GM04504 (cell line): Measurements from ENCODE around the gene DUOX1.
"Not testable (repeated sequence)": the region's sequence is repeated elsewhere in the genome, so short reads cannot be mapped to it uniquely, and the experiment has no call there.

Source experiments
- DNase-seq: peaks from one replicate; pipeline ENCODE4 v3.0.0-alpha.2; 2012; ENCODE audit warnings: low read depth

Gene DUOX1

DNA sequence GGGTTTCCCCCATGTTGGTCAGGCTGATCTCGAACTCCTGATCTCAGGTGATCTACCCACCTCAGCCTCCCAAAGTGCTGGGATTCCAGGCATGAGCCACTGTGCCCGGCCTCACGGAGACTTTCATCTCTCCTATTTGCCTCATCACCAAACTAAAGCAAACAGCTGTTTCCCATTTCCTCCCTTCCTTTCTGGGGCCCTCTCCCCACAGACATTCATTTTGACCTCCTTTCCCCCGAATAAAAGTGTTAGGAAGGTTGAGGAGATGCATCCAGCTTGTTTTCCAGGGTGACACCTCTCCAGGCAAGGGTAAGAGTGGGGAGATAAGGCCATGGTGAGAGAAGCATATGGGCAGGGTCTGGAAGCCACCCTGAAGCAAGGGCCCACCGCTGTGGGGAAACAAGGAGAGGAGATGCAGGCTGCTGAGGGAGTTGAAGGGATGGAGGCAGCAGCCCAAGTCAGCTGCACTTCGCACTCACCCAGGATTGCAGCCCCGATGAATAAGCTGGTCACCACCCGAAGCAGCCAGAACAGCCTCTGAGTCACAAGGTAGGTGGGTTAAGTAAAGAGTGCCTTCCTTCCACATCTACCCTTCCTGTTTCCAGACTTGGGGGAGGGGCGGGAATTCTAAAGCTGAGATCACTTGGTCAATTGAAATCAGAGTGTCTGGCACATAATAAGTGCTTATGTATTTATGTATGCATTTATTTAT is 7.9 kb upstream of the DUOX1 start:
- DNase-seq = peak; percentile 59

DNA sequence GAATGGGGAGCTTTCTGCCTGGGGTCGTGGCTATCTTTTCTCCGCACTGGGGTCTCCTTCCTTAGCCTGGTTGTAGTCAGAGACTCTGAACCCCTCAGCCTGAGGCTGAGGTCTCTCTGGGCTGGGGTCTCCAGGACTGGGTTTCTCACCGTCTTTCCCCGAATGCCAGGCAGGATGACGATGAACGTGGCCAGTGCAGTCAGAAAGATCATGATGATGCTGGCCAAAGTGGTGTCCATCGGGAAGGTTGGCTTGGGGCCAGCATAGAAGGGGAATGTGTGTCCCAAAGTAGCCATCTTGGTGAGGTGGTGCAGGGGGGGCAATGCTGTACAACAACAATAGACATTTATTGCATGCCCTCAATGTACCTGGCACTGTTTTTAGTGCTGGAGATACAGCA is 7.1 kb upstream of the DUOX1 start:
- no peak for DNase-seq

DNA sequence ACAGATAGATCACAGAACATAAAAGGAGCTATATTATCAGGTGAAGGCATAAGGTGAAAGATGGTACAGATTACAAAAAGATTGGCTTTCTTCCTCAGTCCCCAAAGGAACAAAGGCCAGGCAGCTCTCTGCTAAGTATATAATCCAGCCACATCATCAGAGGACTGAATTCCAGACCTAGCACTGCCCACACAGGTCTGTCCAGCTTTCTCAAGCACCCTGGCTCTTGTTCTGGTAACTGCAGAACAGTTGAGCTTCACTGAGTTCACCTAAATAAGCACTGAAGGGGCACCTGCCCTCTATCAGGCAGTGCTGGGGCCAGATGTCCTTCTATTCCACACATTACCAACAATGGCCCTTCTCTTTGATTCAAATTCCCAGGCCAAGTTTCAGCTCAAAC is 6.4 kb upstream of the DUOX1 start:
- no peak for DNase-seq

DNA sequence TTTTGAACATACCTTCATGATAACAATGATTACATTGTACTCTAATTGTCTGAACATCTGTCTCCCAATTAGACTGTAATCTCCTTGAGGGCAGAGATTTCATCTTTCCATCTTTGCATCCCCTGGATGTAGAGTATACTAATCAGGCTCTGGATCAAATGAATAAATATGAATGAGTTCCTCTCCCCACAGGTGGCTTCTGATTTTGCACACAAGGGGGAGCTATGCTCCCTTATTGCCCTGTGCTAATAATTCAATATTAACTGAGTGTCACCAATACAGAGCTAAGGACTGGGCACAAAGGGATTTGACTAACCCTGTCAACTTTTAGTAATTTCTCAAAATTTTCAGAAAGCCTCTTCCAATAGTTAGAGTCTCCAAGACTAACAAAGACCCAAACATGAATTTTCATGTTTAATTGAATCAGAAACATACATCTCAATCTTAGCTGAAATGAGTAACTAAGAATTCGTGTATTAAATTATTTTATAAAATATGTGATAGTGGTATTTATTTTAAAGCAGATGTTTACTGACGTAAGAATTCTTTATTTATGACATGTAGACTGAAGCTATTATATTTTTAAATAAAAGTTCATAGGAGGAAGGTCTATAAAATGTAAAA is 3.1 kb upstream of the DUOX1 start:
- DNase-seq = no peak

DNA sequence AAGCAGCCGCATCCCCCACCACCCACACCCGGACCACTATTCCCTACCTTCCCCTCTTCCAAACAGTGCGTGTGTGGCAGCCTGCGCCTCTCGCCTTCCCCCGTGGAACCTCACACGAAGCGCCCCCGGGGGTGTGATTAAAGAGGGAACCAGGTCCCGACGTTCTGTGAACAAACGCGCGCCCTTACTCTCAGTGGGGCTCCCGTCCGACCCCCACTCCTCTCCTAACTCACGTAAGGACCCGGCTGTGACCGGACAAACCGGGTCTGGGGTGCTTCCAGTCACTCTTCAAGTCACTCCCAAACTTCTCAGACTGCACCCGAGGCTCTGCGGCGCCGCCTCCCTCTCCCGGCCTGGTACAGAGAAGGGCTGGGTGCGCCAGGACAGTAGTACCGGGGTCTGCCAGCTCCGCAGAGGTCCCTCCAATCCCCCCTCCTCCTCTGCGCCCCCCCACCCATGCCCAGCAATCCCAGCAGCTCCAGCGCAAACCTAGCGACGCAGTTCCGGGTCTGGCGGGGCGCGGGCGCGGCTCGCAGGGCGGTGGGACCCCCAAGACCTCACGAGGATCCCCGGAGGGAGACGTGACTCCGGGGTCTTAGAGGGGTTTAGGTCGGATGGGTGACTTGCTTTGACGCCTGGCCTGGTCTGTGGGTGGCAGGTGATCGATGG is 689 bp upstream of the DUOX1 start:
- no peak for DNase-seq

DNA sequence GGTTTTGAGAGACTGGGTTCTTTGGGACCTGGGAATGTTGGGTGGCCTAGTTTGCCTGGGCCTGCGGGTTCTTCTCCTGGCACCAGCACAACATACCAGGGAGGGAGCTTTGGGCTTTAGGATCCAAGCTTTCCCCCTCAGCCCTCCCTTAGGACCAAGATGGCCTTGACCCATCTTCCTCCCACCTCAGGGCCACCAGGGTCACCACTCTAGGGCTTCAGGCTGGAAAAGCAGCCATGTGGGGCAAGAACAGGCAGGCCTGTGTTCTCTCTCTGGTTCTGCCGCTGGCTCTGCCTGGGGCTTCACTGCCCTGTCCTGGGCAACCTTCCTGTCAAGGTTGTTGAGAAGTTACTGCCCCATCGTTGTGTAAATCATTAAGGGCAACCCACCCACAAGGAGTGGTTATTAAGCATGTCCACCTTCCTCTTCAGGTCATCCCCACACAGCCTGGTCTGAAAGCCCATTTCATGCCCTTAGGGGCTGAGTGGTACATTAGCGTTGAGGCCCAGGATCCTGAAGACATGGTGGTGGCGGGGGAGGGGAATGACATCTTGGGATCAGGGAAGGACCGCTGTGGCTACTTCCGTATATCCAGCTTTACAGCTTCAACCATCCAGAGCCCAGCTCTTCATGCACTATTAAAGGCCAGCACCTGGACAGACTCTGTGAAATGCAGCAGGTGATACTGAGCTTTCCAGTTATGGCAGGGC is 652 bp downstream of the DUOX1 start:
- no peak for DNase-seq

DNA sequence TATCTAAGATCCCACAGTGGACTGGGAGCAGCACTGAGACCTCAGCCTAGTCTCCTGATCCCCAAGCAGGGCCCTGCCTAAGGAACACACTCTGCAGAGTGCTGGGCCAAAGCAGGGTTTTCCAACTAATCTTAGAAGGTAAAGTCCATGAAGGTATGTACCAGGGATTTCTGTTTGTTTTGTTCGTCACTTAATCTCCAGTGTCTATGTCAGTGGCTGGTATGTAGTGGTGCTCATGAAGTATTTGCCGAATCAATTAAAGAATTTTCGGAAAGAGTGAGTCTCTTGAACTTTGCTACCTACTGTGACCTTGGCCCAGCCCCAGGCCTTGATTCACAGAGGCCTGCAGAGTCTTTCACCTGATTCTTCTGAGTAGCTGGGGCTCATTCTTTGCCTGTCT is 1.7 kb downstream of the DUOX1 start:
- DNase-seq = no peak

DNA sequence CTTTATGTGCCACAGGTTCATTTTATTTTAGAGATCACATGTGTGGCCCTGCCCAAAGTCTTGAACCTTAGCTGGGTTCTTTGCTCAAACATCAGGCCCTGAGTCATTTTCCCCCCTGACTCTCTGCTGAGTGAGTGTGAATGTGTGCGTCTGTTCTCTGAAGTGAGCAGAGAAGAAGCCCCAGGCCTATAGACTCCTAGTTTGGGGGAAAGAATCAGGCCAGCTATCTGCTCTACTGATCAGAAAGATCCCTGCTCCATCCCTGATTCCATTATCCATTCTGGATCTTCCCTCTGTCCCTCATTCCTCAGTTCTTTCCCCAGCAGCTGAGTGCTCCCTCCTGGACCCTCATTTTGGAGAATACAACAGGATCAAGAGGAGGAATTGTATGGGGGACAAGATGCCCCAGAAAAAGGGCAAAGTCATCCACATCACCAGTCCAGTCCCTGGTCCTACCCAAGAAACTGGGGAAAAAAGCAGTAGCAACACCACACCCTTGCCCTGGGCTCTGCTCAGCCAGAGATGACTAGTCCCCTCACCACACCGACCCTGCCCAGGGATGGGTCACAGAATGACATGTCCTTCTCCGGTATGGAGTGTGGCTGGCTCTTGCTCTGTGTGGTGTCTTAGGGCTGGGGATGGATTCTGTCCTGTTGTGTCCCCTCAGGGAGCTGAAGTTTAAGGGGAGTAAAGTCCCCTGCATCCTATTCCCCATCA is 3.2 kb downstream of the DUOX1 start:
- DNase-seq = no peak

DNA sequence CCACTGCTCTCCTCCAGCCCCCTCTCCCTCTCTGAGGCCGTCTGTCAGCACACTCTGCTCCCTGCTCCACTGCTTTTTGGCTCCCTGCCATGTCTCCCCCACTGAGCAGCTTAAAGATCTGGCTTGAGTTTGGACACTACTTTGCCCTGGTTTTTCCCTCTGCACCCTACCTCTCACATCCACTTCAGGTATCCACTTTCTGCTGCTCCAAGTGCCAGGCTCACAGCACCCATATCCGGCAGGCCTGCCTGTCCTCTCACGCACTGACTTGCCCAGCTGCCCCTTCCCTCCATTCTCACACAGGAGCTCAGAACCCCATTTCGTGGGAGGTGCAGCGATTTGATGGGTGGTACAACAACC is 3.7 kb downstream of the DUOX1 start:
- DNase-seq = no peak

DNA sequence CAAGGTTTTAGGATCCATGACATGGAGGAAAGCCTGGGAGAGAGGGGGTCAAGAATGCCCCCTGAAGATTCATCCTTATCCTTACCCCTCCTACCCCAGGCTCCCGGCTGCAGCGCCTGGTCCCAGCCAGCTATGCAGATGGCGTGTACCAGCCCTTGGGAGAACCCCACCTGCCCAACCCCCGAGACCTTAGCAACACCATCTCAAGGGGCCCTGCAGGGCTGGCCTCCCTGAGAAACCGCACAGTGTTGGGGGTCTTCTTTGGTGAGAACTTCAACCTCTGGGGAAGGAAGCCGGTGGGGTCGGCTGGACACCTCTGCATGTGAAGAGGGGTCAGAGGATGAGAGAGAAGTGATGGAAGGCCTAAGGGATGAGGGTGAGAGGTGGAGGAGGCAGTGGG is 4.3 kb downstream of the DUOX1 start:
- DNase-seq = no peak

DNA sequence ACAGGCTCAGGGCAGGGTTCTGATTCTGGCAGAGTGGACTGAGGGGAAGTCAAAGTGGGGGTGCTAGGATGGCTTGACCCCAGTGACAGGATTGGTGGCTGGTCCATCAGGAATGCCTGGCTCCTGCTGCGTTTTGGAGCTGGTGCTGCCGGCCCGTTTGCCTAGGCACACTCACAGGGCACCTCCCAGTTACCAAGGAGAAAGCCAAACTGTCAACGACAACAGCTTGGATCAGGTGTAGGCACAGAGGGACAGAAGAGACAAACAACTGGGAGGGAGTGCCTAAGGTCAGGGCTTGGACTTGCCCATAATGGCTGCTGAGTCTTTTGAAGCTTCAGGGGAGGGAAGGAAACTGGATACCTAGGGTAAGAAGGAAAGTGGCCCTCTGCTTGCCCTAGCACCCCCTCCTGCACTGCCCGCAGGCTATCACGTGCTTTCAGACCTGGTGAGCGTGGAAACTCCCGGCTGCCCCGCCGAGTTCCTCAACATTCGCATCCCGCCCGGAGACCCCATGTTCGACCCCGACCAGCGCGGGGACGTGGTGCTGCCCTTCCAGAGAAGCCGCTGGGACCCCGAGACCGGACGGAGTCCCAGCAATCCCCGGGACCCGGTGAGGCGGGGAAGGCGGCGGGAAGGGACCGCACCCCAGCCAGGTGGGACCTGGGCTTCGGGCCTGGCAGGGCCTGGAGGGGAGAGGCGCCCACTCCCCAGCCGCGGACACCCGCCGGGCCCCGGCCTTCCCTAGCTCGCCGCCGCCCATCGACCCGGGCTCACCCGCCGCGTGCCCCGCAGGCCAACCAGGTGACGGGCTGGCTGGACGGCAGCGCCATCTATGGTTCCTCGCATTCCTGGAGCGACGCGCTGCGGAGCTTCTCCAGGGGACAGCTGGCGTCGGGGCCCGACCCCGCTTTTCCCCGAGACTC is 5.1 kb downstream of the DUOX1 start:
- DNase-seq = no peak

DNA sequence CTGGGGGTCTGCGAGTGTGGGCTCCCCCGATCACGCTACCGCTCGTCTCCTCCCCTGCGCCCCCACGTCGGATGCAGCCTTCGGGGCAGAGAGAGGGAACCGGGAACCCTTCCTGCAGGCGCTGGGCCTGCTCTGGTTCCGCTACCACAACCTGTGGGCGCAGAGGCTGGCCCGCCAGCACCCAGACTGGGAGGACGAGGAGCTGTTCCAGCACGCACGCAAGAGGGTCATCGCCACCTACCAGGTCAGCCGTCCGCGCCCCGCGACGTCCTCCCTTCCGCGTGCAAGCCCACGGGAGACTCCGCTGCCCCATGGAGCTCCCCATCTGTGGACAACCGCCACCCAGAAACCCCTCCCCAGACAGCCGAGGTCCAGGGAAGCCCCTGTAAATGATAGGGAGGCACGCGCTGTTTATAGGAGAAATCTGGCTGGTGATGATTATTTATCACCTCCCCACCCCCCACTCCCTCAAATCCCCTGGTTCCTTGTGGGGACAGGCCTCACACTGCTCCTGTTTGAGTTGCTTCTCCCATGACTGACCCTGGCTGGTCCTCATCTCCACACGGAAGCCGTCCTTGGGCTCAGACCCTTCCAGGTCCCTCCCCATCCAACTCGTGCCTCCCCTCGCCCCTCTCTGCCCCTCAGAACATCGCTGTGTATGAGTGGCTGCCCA is 6.0 kb downstream of the DUOX1 start:
- DNase-seq = not testable (repeated sequence)

DNA sequence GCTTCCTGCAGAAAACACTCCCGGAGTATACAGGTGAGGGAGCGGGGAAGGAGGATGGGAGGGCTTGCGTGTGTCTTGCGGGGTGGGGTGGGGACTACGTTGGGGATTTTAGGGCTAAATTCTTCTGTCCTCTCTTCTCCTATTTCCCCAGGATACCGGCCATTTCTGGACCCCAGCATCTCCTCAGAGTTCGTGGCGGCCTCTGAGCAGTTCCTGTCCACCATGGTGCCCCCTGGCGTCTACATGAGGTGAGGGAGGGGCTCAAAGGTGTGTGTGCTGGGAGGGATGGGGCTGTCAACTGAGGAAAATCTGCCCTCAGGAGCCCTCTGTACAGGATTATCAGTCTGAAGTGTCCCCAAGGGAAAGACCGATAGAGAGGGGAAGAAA is 6.6 kb downstream of the DUOX1 start:
- DNase-seq = no peak

DNA sequence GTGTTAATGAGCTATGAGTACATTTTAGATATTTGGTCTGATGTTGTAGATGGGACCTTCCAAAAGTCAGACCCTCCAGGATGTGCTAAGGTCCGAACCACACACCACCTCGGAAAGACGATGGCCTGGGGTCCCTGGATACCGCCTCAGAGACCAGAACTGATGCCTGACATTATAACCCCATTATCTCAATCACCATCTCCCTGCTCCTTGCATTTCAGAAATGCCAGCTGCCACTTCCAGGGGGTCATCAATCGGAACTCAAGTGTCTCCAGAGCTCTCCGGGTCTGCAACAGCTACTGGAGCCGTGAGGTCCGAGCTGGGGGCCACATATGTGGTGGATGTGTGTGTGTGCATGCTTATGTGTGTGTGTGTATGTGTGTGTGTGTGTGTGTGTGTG is 7.9 kb downstream of the DUOX1 start:
- no peak for DNase-seq

DNA sequence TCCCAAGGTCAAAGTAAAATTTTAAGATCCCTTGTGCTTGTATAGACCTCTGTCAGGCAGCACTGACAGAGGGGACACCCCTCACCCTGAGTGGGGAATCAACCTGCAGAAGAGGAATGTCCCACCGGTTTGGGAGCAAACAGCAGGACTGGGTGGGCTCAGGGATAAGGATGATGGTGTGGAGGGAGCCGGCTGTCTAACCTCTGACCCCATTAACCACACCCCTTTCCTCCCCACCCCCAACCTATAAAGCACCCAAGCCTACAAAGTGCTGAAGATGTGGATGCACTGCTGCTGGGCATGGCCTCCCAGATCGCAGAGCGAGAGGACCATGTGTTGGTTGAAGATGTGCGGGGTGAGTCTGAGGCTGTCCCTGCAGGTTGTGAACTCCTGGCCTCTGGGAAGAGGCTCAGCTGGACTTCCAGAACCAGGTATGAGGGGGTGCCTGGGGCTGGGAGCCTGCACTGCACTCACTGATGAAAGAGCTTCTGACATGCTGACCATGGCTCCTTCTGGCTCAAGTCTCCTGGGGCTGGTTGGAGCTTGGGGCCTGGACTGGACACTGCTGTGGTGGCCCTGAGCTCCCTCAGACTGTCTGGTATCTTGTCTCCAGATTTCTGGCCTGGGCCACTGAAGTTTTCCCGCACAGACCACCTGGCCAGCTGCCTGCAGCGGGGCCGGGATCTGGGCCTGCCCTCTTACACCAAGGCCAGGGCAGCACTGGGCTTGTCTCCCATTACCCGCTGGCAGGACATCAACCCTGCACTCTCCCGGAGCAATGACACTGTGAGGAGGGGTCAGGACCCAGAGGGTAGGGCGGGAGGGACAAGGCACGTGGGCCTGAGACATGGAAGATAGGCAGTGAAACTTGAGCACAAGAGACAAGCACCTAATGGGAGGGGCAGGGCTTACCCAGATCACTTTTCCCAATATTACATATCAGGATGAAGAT is 9.3 kb downstream of the DUOX1 start:
- DNase-seq = no peak

DNA sequence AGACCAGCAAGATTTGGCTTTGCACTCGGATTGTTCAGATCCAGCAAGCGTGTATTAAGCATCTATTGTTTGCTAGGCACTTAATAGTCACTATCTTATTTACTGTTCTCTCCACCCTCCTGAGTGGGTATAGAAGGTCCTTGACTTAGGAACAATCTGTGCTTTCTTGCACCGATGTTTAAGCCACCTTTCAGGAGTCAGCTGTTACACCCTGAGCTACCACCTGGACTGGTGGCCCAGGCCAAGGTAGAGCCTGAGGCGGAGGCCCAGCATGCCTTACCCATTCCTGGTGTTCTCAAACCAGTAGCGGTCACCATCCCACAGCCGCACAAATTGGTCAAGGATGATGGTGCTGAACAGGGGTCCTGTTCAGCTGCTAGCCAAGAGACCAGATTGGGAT is 10.0 kb downstream of the DUOX1 start:
- no peak for DNase-seq

DNA sequence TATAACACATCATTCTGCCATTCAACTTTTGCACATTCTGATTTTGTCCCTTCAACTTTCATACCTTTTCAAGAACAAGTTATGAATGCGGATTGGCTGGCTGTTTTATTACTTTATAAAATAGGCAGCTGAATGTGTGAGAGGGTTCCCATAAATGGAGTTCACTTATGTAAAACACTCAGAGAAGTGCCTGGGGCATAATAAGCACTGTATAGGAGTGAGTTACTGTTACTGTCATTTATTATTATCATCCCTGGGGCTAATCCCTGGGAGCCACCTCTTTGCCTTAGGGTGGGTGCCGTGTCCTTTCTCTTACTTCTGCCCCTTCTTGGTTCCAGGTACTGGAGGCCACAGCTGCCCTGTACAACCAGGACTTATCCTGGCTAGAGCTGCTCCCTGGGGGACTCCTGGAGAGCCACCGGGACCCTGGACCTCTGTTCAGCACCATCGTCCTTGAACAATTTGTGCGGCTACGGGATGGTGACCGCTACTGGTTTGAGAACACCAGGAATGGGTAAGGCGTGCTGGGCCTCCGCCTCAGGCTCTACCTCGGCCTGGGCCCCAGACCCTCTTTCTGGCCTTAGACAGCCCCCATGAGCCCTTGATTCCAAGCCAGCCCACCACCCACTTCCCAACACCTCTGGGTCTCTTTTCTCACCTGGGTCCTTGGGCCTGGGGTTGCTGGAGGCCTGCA is 10.9 kb downstream of the DUOX1 start:
- DNase-seq = no peak

DNA sequence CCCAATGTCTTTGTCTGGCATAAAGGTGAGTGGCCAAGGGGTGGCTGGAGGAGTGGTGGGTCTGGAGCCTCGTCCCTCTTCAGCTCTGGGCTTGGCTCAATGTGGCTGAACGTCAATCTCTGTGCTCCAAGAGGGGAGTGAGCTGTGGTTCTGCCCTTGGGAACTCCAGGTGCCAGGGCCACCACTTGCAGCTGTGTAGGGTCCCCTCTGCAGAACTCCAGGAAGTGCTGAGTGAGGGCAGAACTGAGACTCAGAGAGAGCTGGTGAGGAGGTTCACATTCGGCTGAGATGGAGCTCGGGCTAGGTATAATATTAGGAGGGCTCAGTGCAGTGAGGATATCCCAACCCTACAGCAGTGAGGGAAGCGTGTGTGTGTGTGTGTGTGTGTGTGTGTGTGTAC is 11.6 kb downstream of the DUOX1 start:
- DNase-seq = no peak

DNA sequence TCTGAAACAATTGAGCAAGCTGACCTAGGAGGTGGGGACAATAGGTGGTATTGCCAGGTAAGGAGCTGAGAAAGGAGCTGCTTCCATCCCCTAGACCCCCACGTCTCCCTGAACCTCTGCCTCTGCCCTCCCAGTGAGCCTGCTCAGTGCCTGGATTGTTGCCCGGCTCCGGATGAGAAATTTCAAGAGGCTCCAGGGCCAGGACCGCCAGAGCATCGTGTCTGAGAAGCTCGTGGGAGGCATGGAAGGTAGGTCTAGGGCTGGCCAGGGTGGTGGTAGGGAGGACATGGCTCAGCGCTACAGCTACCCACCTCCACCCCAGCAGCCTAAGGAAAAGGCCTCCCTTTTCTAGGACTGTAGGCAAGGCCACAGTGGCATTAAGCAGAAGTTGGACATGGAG is 13.3 kb downstream of the DUOX1 start:
- no peak for DNase-seq
